ENCODE data around the gene TRAFD1. TPM values are rescaled to one million over a fixed set of nuclear protein-coding genes. Genes with fewer than 3 reads are reported as not detected.

The TRAFD1 gene
- total and polyA plus RNA-seq, 2 of the 8 experiments (the other 6 are each of a cell fraction or from before 2014, with no cell fraction given): 18.1 to 33.1 TPM

DNA sequence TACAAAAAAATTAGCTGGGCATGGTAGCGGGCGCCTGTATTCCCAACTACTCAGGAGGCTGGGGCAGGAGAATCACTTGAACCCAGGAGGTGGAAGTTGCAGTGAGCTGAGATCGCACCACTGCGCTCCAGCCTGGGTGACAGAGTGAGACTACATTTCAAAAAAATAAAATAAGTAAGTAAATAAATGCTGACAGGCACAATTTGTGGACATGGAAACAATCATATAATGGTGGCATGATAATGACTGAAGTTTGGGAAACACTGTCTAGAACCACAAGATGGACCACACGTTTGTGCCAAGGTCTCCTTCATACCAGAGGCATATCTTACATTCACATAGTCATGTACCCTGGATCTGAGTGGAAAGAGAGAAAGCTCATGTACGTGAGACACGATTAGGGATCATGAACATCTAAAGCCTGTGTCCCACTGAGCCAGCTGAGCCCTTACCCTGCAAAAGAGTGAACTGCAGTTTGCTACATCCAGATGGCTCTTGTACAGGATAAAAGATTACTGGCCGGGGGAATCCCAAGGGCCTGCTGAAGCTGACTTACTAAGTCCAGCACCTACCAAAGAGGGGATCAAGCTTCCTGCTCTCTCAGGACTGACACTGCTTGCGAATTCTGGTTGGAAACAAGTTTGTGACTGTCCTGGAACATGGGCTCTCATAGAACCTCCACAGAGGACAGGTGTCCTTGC, 62.9 kb downstream of the TRAFD1 start (continued):
- TF ChIP-seq CHD7 (IDR thresholded peaks at IDR 0.05; ENCODE audit: insufficient replicate concordance, low read length) (no peak), NANOG (IDR thresholded peaks at IDR 0.05; ENCODE audit: insufficient read depth, low read depth, low read length, poor library complexity, severe bottlenecking) (no peak), SP4 (IDR thresholded peaks at IDR 0.05; ENCODE audit: low read length) (no peak)

All from H1 (cell line).